Measurements from ENCODE around the gene TYROBP.
"Not testable (repeated sequence)": the region's sequence is repeated elsewhere in the genome, so short reads cannot be mapped to it uniquely, and the experiment has no call there.

TYROBP gene

DNA sequence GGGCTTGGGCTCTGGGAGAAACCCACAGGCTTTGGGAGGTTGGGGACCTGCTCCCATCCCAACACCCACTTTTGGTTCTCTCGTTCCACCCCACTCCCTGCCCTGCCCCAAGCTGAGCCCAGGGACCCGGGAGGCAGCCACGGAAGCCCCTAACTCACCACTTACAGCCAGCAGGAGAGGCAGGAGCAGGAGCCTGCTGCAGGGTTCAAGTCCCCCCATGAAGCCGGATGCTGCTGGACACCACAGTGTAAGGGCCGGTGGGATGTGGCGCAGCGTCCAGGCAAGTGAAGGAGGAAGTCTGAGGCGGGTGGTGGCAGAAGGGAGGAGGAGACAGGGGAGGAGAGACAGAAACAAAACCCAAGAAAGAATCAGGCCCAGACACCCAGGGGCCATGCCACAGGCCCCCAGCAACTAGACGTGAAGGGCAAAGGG lies at the start of gene TYROBP:
Gene TYROBP, minus strand, starts transcription at position 286 of the 432 bp plus-strand sequence. Its CDS starts 67 bp downstream, at position 219.
- DNase-seq (ENCODE audit: low read depth in 2 of 2): no peak

GRCh38 chr19:35957411-35957810 lies 49.3 kb upstream of the TYROBP start:
- not testable (repeated sequence) for DNase-seq (ENCODE audit: low read depth in 2 of 2)

- DNase-seq (ENCODE audit: low read depth in 2 of 2): no peak
Observed at GRCh38 chr19:35955881-35956634, 48.0 kb upstream of the TYROBP start.

DNA sequence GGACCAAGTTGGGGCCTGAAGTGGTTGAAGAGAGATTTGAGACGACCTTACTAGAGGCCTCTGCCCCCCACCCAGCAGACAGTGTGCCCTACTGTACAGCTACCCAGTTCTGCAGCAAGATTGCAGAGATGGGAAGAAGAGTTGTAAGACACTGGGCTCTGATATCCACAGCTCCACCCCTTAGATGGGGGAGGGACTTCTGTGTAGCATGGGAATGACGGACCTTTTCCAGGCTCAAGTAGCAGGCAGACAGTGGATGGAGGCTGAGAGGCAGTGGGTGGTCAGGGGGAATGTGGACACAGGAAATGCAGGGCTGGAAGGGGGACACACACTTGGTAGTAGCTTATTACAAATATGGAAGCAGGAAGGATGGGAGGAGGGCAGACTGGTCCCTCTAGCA lies 41.0 kb upstream of the TYROBP start:
- no peak for DNase-seq (ENCODE audit: low read depth in 2 of 2)

- DNase-seq (ENCODE audit: low read depth in 2 of 2): no peak
Observed at GRCh38 chr19:35946203-35946602, 38.1 kb upstream of the TYROBP start.

DNA sequence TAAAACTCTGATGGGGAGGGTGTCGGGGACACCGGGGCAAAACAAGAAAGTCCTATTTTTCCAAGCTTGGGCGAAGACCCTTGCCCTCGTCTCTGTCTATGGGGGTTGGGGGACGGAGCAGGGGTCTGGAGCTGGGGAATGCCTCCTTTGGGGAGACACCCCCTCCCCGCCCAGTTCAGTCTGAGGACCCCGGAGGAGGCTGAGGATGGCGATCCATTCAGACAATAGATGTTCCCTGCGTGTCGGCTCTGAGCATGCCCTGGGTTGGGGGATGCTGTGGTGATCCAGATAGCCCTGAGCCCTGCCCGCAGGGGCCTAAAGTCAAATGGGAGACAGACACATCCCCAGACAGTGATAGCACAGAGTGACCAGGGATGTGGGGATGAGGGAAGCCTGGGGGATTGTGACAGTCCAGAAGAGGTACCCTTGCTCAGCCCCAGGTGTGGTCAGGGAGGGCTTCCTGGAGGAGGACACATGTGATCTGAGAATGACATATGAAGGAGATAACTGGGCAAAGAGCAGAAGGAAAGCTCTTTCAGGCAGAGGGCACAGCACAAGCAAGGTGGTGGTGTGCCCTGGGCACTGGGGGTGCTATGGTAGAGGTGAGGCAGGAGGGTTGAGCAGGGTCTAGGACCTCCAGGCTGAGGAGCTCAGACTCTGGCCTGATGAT lies 37.2 kb upstream of the TYROBP start:
- DNase-seq (ENCODE audit: low read depth in 2 of 2): no peak

- DNase-seq (ENCODE audit: low read depth in 2 of 2): no peak
Observed at GRCh38 chr19:35944556-35944955, 36.5 kb upstream of the TYROBP start.

- DNase-seq (ENCODE audit: low read depth in 2 of 2): no peak
Observed at GRCh38 chr19:35943321-35944301, 35.5 kb upstream of the TYROBP start.

- no peak for DNase-seq (ENCODE audit: low read depth in 2 of 2)
Observed at GRCh38 chr19:35942235-35942634, 34.1 kb upstream of the TYROBP start.

- DNase-seq (ENCODE audit: low read depth in 2 of 2): no peak
Observed at GRCh38 chr19:35940839-35941238, 32.7 kb upstream of the TYROBP start.

- no peak for DNase-seq (ENCODE audit: low read depth in 2 of 2)
Observed at GRCh38 chr19:35940078-35940775, 32.1 kb upstream of the TYROBP start.

DNA sequence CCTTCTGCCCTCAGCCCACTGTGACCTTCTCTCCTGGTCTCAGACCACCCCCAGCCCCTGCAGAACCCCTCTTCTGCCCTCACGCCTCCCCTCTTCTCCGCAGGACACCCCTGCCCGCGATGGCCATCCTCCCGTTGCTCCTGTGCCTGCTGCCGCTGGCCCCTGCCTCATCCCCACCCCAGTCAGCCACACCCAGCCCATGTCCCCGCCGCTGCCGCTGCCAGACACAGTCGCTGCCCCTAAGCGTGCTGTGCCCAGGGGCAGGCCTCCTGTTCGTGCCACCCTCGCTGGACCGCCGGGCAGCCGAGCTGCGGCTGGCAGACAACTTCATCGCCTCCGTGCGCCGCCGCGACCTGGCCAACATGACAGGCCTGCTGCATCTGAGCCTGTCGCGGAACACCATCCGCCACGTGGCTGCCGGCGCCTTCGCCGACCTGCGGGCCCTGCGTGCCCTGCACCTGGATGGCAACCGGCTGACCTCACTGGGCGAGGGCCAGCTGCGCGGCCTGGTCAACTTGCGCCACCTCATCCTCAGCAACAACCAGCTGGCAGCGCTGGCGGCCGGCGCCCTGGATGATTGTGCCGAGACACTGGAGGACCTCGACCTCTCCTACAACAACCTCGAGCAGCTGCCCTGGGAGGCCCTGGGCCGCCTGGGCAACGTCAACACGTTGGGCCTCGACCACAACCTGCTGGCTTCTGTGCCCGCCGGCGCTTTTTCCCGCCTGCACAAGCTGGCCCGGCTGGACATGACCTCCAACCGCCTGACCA lies 31.4 kb upstream of the TYROBP start:
- no peak for DNase-seq (ENCODE audit: low read depth in 2 of 2)

DNA sequence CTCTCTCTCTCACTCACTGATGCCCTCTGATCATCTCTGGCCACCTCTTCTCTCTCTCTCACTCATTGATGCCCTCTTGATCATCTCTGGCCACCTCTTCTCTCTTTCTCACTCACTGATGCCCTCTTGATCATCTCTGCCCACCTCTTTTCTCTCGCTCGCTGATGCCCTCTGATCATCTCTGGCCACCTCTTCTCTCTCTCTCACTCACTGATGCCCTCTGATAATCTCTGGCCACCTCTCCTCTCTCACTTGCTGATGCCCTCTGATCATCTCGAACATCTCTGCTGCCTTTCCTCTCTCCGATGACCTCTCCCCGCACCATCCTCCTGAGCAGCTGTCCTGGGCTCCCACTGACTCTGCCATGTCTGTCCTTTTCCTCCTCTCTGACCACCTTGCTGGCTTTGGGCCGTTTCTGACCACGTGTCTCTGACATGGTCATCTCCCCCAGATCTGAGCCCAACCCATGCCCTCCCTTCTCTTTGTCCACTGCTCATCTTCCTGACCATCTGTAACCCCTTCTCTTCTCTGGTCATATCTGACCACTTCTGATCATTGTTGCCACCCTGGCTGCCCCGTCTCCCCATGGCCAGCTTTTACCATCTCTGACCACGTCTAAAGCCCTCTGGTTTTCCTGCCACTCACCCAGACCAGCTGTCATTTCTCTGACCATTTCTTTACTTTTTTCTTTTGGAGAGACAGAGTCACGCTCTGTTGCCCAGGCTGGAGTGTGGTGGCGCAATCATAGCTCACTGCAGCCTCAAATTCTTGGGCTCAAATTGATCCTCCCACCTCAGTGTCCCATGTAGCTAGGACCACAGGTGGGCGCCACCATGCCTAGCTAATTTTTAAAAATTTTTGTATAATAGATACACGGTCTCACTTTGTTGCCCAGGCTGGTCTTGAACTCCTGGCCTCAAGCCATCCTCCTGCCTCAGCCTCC lies 30.5 kb upstream of the TYROBP start:
- no peak for DNase-seq (ENCODE audit: low read depth in 2 of 2)

GRCh38 chr19:35937345-35938281 lies 29.5 kb upstream of the TYROBP start:
- DNase-seq (ENCODE audit: low read depth in 2 of 2): no peak

DNA sequence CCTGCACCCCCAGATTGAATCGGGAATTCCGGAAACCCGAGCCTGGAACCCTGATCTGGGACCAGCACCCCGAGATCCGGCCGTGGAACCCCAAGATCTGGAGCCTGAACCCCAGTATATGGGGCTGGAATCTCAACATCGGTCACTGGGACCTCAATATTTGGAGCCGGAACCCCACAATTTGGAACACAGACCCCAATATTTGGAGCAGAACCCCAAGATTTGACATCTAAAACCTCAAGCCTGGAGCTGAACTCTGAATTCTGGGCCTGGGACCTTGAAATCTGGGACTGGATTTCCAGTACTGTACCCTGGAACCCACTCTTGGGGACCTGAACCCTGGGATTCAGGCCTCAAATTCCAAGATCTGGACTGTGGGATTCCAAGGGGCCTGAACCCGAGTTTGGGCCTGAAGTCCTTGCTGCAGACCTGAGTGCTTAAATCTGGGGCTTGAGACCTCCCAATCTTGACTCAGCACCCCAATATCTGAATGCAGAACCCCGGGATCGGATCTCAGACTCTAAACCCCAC lies 28.7 kb upstream of the TYROBP start:
- DNase-seq (ENCODE audit: low read depth in 2 of 2): no peak

GRCh38 chr19:35935911-35936737 lies 28.0 kb upstream of the TYROBP start, which contains the start of gene LRFN3:
Gene LRFN3, plus strand, starts transcription at chr19:35936374. Its CDS starts 3,052 bp downstream, at chr19:35939426.
- peak; percentile 36 to 67 for DNase-seq (ENCODE audit: low read depth in 2 of 2)

GRCh38 chr19:35932291-35932936 lies 24.3 kb upstream of the TYROBP start:
- DNase-seq (ENCODE audit: low read depth in 2 of 2): no peak

All from stimulated activated CD4-positive, alpha-beta T cell treated with anti-CD3 and anti-CD28 coated beads, Interleukin-12 subunit alpha, Interleukin-12 subunit beta, amount 100 ng/mL, for 24 hours (primary cell).